HT1080 (cell line): ENCODE measurements around the gene MAST2. TPM values are rescaled to one million over a fixed set of nuclear protein-coding genes. Genes with fewer than 3 reads are reported as not detected.

Experiments
- DNase-seq: peaks from one replicate; pipeline ENCODE4 v3.0.0-alpha.2; 2015; ENCODE audit warnings: low read depth
- total RNA-seq: library from RNA; depleted of rRNA; stranded (reverse); fragments of >200 nt; shearing (Covaris generic); gene quantifications from 2 replicates; pipeline ENCODE4 v1.2.3, GENCODE V29; 2014; rRNA removed

MAST2 gene
- total RNA-seq, 1 experiment from 2014 or later = 19.3 TPM

DNA sequence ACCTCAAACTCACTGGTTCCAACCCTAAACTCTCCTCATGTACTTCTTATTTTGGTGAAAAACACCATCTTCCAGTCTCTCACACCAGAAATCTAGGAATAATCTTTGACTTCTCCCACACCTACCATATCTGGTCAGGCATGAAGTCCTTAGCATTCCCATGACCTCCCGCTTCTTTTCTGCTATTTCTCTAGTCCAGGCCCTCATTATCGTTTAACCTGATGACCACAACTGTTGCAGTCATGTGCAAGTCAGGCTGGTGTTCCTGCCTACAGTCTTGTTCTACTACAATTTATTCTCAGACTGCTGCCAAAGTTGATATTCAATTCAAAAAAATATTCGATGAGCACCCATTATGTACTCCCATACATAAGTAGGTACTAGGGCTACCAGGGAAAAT lies 257.7 kb downstream of the MAST2 start:
- no peak for DNase-seq

DNA sequence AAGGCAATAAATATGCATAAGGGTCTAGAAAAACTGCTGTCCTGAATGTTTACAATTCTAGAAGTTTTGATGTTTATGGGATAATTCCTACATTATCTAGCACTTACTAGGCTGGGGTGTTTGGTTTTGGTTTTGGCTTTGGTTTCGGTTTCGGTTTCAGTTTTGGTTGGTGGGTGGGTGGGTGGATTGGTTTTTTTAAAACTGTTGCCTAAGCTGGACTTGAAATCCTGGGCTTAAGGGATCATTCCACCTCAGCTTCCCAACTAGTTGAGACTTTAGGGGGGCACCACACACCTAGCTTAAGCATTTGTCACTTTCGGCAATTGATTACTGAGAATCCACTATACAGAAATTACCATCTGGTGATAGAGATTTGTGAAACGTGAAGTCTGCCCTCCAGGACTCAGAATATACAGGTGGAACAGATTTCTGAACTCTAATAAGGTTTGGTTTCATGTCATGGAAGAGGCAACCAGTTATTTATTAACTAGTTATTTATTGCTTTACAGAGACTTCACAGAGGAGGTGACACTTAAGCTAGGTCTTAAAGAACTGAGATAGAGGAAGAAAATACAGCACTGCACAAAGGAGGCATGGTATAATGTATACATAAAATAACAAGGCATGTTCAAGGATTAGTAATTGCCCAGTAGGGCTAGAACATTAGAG lies 259.4 kb downstream of the MAST2 start:
- DNase-seq = peak; percentile 26

DNA sequence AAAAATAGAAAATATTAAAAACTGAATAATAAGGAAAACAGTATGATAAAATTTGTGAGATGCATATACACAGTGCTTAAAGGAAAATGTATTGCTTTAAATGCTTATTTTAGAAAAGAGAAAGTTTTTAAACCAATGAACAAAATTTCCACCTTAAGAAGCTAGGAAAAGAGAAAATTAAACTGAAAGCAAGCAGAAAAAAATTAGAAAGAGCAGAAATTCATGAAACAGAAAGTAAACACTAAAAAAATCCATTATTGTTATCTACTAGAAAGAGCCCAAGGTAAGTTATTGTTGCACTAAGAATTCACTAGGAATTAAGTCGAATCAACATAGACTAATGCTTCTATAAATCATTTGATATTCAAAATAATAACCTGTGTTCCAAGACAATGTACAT lies 261.3 kb downstream of the MAST2 start:
- no peak for DNase-seq

DNA sequence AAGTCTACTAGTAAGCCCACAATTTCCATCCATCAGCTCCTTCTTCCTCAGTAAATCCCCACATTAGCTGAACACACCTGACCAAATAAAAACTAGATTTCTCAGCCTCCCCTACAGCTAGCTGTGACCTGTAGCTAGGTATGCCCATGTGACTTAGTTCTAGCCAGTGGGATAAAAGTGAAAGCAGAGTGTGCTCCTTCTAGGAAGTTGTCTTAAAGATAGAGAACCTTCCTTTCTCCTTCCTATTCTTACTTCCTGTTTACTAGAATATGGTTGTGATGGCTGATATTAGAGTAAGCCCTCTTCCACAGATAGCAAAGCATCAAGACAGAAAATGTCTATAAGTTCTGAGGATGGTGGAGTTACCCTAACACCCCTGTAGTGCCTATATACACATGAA lies 262.0 kb downstream of the MAST2 start:
- DNase-seq = no peak

DNA sequence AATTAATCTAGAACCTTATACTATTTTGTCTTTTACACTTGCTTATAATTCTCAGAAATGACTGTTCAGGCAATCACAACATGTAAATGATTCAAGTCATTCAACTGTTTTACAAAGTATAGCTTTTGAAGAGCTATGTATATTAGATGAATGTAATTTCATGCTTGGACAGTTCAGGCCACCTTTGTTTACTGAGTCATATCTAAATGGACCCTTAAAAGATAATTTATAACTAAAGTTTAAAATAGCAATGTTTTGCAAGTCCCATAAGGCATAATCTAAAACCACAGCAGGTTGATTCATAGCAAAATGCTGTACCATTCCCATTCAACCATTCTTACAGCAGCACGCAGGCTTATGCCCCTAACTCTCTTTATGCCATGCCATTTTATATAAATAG lies 264.2 kb downstream of the MAST2 start:
- DNase-seq = no peak

DNA sequence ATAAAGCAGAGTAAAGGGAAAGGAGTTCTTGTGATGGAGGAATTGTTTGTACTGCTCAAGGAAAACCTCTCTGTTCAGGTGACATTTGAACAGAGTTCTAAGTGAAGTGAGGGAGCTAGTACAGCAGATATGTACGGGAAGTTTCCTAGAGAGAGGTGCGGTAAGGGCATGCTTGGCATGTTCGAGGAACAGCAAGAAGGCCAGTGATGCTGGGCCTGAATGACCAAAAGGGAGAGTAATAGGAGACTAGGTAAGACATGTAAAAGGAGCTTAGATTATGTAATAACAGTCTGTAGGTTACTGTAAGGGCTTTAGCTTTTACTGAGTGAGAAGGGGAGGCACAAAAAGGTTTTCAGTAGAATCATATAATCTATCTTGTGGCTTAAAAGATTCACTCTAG lies 265.1 kb downstream of the MAST2 start:
- DNase-seq = no peak

DNA sequence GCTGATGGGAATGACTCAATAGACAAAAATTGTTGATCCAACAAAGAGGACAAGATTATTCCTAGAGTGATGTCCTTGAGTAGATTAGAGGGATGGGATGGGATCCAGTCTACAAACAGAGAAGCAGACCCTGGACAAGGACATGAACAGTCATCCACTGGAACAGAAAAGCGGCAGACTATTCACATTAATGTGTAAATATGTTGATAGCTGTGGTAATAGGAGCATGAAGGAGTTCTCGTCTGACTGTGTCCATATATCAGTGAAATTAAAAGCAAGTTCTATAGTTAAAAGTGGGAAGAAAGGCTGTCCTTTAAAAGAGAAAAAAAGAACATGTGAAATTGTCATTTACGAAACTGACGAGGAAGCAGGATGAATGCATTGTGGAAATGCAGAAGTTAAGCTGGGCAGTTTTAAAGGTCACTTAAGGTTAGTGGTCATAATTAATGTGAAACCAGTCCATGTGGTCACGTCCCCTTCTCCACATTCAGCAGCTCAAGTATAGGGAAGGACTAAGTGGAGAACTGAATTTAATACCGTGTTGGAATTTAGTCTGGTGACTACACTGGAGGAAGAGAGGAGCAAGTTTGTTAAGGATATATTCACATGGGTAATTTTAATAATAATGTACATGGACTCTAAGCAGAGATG lies 266.9 kb downstream of the MAST2 start:
- DNase-seq = no peak

DNA sequence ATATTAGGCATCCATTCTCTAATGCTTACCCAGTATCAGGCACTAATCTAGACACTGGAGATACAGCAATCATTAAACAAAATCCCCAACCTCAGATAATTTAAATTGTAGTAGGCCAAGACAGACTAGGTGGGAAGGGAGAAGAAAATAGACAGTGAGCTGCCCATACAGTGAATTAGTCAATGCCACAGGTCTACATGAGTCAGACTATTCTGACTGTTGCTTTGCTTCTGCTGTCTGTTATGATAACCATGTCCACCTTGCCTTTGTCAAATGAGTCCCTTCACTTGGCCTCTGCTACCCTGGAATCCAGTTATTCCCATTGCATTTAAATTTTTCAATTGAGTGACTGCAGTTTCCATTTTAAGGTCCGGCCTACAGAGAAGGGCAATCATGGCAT lies 269.6 kb downstream of the MAST2 start:
- peak; percentile 50 for DNase-seq

DNA sequence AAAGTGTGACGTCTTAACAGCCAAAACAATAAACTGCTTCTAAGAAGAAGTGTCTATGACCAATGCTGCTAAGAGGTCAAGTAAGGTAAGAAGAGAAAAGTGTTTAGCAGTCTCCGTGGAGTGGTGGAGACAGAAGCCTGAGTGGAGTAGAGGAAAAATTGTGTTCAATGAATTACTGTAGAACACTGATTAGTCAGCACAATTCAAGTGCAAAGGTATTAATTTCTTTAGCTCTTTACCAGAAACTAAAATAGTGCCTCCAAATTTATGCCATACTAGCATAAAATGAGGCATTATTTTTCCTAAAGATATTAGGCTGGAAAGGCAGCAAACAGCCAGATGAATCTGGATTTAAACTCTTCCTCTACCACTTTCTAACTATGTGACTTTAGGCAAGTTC lies 272.9 kb downstream of the MAST2 start:
- no peak for DNase-seq

DNA sequence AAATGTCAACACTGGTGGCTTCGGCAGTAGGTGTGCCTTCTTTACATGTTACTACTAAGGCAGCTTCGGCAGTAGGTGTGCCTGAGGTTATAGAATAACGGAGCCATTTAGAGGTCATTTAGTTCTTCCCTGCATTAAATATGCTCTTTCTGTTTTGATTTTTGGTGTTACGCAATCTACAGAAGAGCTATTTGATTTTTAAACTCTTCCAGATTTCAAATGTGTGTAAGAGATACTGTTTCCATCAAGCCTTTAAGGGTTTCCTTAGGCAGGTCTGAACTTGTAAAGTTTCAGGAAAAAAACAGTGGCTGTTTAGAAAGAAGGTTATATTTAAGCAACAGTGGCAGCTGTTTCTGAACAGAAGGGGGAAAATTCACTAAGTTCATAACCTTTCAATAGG lies 274.2 kb downstream of the MAST2 start:
- DNase-seq = no peak

DNA sequence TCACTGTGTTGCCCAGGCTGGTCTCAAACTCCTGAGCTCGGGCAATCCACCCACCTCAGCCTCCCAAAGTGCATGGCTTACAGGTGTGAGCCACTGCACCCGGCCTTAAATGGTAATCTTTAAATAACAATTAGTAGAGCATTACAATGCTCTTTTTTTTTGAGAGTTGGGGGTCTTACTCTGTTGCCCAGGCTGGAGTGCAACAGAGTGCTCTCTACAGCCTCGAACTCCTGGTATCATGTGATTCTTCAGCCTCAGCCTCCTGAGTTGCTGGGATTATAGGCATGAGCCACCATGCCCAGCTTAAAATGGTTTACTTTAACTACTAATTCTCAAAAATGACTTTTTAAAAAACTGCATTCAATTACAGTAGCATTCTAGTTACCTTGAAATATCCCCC lies 276.8 kb downstream of the MAST2 start:
- DNase-seq = no peak

DNA sequence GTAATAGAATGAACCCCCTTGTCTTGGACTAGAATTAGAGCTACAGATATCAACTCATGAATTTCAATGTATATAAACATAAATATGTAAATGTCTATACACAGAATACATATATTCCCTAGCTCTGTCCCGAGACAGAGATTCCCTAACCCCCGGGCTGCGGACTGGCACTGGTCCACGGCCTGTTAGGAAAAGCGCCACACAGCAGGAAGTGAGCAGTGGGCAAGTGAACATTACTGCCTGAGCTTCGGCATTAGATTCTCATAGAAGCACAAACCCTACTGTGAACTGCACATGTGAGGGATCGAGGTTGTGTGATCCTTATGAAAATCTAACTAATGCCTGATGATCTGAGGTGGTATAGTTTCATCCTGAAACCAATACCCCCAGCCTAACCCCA lies 277.8 kb downstream of the MAST2 start:
- no peak for DNase-seq

DNA sequence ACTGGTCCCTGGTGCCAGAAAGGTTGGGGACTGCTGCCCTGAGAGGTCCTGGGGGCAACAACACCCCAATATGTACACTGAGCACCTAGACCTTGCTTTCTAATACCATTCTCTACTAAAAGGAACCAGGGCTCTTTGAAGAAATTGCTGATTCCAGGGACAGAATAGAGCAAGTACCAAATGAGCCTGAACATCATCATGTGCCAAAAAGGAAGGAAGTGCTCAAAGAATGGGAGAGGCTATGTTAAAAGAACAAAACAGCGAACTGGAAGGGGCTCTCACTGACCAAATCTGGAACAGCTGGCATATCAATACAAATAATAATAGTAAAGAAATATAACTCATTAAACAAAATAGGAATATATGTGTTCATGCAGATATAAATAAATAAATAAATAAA lies 278.2 kb downstream of the MAST2 start:
- DNase-seq = no peak

DNA sequence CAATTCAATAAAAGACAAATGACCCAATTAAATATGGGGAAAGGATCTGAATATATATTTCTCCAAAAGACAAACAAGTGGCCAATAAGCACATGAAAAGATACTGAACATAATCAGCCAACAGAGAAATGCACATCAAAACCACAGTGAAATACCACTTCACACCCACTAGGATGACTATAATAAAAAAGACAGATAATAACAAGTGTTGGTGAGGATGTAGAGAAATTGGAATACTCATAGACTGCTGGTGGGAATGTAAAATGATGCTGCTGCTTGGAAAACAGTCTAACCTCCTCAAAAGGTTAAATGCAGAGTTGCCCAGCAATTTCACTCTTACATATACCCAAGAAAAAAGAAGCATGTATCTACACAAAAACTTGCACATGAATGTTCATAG lies 280.2 kb downstream of the MAST2 start:
- no peak for DNase-seq

DNA sequence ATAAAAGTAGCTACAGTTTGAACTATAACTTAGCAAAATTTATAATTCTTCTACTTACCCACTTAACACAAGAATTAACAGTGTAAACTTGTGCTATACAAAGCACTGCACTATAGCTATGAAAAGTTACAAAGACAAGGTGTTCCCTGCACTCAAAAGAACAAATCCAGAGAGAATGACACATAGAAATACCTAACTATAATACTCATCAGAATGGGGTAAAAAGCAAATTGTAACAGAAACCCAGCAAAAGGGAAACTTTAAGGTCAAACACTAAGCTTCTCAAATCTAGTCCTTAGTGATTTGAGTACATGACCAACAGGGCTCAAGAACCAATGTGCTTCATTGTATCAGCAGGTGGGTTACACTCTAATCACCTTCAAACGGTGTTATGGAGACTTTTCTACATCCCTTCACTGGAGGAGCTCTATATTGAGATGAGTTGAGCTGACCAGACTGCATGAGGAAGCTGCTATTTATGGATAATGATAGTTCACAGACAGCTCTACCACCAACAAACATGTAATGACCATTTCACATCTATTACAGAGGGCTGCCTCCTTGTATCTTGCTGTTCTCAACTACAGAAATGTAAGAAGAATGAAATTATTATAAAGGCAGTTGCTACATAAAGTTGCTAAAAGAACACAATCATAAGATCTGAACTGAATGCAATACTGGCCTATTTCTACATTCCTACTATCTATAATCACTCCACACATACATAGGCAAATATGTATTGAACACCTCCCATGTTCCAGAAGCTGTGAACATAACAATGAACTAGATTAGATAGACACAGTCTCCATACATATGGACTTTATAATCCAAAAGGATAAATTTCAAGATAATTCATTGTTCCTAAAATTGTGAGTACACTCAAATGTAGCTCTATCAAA lies 281.4 kb downstream of the MAST2 start:
- peak; percentile 51 for DNase-seq

Other genes with a start within 250 kb of the MAST2 start
- 129 and 138 TPM in 2 replicates for gene NASP, start 219.6 kb upstream of the MAST2 start, total RNA-seq
- gene CCDC17, start 179.6 kb upstream of the MAST2 start, total RNA-seq = 0.56 and 0.94 TPM in 2 replicates
- 92.7 and 99.6 TPM in 2 replicates for gene GPBP1L1, start 117.1 kb upstream of the MAST2 start, total RNA-seq
- gene TMEM69, start 115.4 kb upstream of the MAST2 start, total RNA-seq = 47.5 and 66.8 TPM in 2 replicates
- gene IPP, start 53.0 kb upstream of the MAST2 start, total RNA-seq = 4.8 and 6.3 TPM in 2 replicates